PC-9 (cell line): ENCODE results near the gene CPEB2.

Experiments
- CTCF ChIP-seq: fragments of 200-600 bp; sonication (generic); conservative IDR thresholded peaks from 2 replicates; pipeline ENCODE4 v1.6.1; 2017; ENCODE audit warnings: mixed run types, antibody characterized with exemption, mild to moderate bottlenecking, moderate library complexity
- EZH2 ChIP-seq: fragments of 200-600 bp; sonication (generic); IDR thresholded peaks from 2 replicates; pipeline ENCODE4 v1.8.0; 2017; ENCODE audit warnings: antibody characterized with exemption, low read depth

GRCh38 chr4:15077969-15078368 is 75.7 kb downstream of the CPEB2 start:
- no peak for TF ChIP-seq CTCF
- no peak for TF ChIP-seq EZH2
